GM19395 (cell line): ENCODE measurements around the gene CTIF.

ENCODE experiments used
- ATAC-seq: cut with Tn5 transposase; IDR thresholded peaks from one replicate; pipeline ENCODE4 v1.9.1; 2021; ENCODE audit warnings: mild to moderate bottlenecking, moderate library complexity; ENCODE audit not compliant: unreplicated experiment

Gene CTIF

GRCh38 chr18:48617844-48618497 is 79.1 kb downstream of the CTIF start:
- no peak for ATAC-seq

DNA sequence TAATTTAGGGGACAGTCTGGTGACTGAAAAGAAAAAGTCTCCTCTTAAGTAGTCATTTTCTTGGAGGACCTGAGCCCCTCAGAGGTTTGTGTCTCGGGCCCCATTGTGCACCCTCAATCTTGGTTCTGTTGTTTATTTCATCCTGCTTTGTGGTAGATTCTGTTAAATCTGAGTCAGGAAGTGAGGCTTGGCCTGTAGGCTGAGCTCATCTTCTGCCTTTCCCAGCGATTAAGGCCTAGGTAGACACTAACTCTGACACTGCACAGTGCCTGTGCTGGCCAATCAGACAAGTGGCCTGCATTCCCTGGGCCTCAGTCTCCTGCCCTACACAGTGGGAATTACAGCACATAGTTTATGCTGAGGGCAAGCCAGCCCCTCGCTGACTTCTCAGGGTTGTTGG is 80.2 kb downstream of the CTIF start:
- no peak for ATAC-seq

DNA sequence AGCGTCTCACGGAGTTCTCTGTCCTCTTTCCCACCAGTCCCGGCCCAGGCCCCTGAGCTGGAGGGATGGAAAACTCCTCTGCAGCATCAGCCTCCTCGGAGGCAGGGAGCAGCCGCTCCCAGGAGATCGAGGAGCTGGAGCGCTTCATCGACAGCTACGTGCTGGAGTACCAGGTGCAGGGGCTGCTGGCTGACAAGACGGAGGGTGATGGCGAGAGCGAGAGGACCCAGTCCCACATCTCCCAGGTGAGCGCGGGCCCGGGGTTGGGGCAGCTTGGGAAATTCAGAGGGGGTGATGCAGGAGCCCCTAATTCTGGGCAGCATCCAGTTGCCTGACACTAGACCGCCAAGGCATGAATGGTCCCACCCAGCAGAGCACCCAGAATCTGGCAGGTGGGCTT is 80.7 kb downstream of the CTIF start:
- ATAC-seq = no peak

DNA sequence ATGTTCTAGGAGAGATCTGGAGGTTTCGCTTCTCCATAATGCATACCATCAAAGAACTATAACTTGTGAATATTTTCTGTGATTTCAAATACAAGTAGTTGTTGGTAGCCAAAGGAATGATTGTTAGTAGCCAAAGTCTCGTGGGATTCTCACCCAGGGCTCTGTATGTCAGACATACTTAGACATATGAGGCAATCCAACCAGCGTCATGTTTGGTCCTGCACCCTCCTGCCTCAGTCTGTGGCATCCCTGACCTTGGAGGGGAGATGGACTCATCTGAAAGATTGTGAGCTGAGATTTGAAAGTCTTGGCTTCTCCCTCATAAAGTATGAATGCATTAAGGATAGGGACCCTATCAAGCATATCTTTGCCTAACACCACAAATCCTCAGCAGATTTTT is 81.2 kb downstream of the CTIF start:
- ATAC-seq = no peak

DNA sequence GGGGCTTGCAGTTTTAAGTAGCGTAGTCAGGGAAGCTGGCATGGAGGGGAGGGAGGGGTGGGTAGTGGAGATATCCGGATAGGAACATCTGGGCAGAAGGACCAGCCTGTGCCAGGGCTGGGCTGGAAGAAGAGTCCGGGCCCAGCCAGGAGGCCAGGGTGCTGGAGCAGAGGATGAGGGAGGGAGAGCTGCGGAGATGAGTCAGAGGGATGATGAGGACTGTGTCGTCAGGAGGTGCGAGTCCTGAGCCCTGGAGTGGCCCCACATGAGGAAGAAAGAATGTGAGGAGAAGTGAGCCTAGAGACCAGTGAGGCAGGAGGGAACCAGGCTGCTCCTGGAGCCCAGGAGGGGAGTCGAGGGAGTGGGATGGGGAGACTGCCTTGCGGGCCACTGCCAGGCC is 82.4 kb downstream of the CTIF start:
- ATAC-seq = no peak

- no peak for ATAC-seq
These were observed 83.2 kb downstream of the CTIF start for GRCh38 chr18:48621815-48622555.

DNA sequence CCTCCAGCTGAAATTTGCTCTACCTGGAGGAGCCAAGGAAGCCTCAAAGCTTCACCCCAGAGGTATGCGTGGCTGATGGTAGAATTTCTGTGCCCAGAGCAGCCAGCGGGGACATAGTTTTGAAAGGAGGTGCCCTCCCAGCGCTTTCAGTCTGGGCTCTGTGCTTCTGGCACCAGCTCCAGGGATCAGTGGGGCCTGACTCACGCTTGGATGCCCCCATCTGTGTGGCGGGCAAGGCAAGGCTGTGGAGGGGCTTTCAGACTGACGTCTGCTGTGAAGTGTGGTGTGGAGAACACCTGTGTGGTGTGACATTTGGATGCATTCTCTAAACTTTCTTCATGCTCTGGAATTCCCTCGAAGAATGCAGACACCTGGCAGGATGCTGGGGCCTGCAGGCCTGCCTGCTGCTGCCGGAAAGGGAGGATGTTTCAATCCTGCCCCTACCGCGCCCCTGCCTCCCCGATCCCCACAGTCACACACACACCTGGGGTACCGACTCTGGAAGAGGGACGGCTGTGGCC is 84.1 kb downstream of the CTIF start:
- no peak for ATAC-seq

DNA sequence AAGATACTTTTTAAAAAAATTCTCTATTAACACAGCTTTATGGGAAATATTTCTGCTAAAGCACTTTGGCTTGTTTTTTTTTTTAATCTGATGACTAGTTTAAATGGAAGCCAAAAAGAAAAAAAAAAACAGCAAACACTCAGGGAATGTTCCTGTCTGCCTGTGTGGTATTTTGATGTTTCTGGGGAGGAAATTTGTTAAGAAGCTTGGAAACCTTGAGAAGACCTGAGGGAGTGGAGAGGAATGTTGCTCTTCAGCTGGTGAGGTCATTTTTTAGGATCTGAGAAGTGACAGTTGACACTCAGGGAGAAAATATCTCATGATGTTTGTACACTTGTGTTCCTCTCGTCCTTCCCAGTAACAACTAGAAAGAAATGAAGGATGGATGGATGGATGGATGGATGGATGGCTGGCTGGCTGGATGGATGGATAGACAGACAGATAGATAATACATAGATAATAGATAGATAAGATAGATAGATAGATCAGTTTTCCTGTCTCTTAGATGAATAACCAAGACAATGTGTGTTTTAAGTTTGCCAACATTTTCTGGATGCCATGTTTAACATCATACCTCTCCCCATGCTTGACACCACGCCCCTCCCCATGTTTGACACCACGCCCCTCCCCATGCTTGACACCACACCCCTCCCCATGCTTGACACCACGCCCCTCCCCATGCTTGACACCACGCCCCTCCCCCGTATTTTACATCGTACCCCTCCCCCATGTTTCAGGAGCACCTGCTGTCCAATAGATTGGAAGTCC is 84.8 kb downstream of the CTIF start:
- no peak for ATAC-seq

DNA sequence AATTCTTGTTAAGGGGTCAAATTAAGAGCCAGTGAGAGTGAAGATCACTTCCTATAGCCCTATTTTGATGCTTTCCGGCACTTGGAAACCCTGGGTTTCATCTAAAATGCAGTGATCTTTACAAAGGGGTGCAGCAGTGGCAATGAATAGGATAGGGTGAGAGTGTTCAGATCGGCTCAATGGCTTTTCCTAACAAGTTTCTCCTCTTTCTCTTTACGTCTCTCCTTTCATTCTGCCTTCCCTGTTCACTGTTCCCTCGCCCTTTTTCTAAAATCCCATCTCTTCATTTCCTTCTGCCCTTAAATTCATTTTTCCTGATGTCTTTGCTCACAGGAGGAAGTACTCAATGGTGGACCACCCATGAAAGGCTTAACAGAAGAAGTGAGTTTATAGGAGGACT is 86.0 kb downstream of the CTIF start:
- ATAC-seq = no peak

GRCh38 chr18:48627216-48627615 is 88.4 kb downstream of the CTIF start:
- no peak for ATAC-seq

DNA sequence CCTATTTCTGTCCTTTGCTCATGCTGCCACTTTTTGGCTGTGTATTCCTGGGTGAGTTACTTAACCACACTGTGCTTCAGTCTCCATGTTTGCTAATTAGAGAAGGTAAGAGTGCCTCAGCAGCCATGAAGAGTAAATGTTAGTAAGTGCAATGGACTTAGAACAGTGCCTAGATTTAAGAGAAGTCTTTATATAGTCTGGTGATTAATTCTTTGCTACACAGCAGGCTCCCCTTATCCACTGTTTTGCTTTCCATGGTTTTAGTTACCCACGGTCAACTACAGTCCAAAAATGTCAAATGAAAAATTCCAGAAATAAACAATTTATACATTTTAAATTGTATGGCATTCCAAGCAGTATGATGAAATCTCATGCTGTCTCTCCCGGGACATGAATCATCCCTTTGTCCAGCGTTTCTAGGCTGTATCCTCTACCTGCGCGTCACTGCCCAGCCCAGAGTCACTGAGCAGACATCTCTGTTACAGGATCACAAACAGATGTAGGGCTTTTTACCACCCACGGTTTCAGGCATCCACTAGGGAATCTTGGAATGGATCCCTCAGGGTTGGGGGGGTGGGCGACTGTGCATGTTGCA is 91.0 kb downstream of the CTIF start:
- ATAC-seq = no peak

GRCh38 chr18:48631851-48632250 is 93.0 kb downstream of the CTIF start:
- no peak for ATAC-seq

- no peak for ATAC-seq
These were observed 93.9 kb downstream of the CTIF start for GRCh38 chr18:48632676-48633257.

GRCh38 chr18:48634491-48634890 is 95.7 kb downstream of the CTIF start:
- no peak for ATAC-seq

DNA sequence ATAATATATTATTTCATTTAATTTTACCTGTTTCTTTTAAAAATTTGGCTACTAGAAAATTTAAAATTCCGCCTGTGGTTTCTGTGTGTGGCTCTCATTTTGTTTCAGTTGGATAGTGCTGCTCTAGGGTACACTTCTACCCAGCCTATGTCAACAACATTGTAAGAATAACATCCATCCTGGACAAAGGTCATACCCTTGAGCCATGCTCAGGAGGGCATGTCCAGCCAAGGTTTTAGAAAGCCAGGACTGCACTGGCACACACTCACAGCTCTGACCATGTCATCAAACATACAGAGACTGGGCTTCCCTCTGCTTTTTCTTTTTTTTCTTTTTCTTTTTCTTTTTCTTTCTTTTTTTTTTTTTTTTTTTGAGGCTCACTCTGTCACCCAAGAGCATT is 96.1 kb downstream of the CTIF start:
- ATAC-seq = no peak

DNA sequence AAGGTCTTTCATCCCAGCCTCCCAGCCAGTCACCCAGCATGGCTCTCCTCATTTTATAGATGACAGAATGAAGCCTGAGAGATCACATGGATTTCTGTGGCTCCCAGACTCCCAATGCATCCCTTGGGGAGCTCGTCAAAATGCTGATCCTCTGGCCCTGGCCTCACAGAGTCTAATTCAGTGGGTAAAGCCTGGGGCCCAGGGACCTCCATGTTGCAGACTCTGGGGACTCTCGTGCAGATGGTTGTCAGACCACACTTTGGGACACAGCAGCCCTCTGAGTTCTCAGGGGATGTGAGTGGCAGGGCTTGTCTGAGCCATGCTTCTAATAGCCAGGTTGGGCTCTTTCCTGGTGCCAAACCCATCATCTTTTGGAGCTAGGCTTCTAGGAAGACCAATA is 97.0 kb downstream of the CTIF start:
- ATAC-seq = no peak

DNA sequence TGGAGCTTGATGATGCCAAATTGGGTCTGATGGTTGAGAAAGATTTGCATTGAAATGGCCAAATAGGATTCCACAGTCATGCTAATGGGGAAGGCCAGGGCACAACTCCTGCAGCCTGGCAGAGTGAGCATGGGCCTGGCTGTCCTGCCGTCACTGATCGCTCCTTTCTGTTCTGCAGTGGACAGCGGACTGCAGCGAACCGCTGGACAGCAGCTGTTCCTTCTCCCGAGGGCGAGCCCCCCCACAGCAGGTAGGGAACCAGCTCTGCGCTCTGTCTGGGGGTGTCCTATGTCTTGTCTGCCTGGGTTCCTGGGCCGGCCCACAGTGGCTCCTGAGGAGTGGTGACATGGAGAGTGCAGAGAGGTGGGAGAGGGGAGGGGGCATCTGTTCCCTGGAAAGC is 97.6 kb downstream of the CTIF start:
- ATAC-seq = no peak

DNA sequence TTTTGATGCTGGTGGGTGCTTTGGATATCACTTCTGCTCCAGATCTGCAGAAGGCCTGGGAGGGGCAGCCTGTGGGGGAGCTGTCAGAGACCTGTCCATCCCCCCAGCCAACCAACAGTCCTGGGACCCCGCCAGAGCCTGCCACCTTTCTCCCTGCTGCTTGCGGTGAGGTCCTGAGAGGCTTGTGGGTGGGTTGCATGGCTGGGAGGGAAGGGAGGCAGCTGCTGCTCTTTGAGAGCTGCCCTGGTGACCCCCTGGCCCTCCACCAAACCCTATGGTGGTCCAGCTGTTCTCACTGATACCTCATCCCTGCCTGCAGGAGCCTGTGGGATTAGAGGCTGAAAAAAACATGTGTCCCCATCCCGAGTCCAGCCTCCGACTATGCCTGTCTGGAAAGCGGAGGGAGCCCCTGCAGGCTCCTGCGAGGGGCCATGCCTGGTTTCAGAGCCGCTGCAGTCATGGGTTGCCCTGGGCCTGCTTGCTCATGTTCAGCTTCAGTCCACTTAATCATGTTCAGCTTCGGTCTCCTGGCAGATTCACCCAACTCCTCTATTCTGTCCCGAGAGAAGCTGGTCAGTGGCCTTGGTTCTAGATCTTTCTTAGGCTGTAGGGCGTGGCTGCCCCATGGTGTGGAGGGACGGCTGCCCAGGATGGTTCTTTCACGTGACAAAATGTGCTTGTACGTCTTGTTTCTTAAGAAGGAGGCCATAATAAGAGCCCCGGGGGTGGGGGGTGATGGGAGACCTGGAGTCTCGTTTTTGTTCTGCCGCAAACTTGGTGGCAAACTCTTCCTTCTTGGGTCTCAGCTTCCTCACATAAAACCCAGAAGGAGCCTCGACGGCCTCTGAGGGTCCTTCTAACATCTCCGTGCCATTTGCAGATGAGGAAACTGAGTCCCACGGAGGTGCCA is 98.5 kb downstream of the CTIF start:
- ATAC-seq = no peak

- ATAC-seq = no peak
These were observed 99.6 kb downstream of the CTIF start for GRCh38 chr18:48638451-48638850.
